Upper lobe of right lung (tissue), 1 donor: ENCODE data around the gene EAF1. TPM values are rescaled to one million over a fixed set of nuclear protein-coding genes. Genes with fewer than 3 reads are reported as not detected.

Experiments
- ATAC-seq: fragments of 200-7000 bp; cut with Tn5 transposase; one replicate; pipeline ENCODE4 v1.9.1; 2020; ENCODE audit warnings: mild to moderate bottlenecking, moderate library complexity
- DNase-seq: peaks from one replicate; pipeline ENCODE4 v3.0.0-alpha.2; 2020
- H3K27ac ChIP-seq: fragments of 200-600 bp; one replicate; pipeline ENCODE4 v1.8.0; 2022
- H3K27me3 ChIP-seq: fragments of 200-600 bp; one replicate; pipeline ENCODE4 v1.8.0; 2022; ENCODE audit warnings: mild to moderate bottlenecking
- H3K36me3 ChIP-seq: fragments of 200-600 bp; one replicate; pipeline ENCODE4 v1.8.0; 2022
- H3K4me1 ChIP-seq: fragments of 200-600 bp; one replicate; pipeline ENCODE4 v1.8.0; 2022
- H3K4me3 ChIP-seq: fragments of 200-600 bp; one replicate; pipeline ENCODE4 v1.8.0; 2022; ENCODE audit warnings: mild to moderate bottlenecking
- H3K9me3 ChIP-seq: fragments of 200-600 bp; one replicate; pipeline ENCODE4 v1.8.0; 2022
- intact Hi-C: fragments of 100-400 bp; cut with DNase I; formaldehyde crosslinking; loops from one replicate; pipeline ENCODE4 v1.11.0; 2022
- total RNA-seq: library from RNA; stranded (reverse); fragmentation: NEBNext Ultra II Directional; extraction: Animal tissue kit (Norgen Biotek cat#: 25700); gene quantifications from one replicate; pipeline ENCODE4 v1.2.1, GENCODE V29; 2021
- TF ChIP-seq, protein P1 (sequence below): fragments of 200-600 bp; IDR thresholded peaks from one replicate; pipeline ENCODE4 v1.8.0; 2022; ENCODE audit warnings: antibody characterized with exemption
- donor health status: DM: no; HTN: yes; CAD: no; lungs with severe emphysema.

EAF1 gene
- total RNA-seq, 1 donor from 2014 or later = 24.6 TPM

DNA sequence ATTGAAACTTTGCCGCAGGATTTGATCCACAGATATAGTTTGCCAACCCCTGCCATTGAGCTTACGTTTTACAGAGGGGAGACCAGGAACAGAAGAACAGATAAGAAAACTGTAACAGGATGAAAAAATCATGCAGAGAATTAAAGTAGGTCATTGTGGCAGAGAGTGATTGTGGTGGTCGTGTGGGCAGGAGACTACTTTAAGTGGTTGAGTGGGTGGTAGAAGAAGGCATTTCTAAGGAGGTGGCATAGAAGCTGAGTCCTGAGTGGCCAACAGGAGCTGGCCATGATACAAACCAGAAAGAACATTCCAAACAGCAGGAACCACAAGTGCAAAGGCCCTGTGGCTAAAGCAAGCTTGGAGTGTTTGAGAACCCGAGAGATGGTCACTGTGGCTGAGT, 59.6 kb downstream of the EAF1 start:
- Histone ChIP-seq H3K9me3 (no peaks in the 10 kb centered on the region), H3K4me1 (no peaks in the 10 kb centered on the region), H3K27me3 (no peaks in the 10 kb centered on the region), H3K4me3 (no peak overlapping the region), H3K27ac (no peak overlapping the region), H3K36me3 (no peaks in the 10 kb centered on the region)
- intact Hi-C loops = no loop called here
- TF ChIP-seq, protein P1, sequence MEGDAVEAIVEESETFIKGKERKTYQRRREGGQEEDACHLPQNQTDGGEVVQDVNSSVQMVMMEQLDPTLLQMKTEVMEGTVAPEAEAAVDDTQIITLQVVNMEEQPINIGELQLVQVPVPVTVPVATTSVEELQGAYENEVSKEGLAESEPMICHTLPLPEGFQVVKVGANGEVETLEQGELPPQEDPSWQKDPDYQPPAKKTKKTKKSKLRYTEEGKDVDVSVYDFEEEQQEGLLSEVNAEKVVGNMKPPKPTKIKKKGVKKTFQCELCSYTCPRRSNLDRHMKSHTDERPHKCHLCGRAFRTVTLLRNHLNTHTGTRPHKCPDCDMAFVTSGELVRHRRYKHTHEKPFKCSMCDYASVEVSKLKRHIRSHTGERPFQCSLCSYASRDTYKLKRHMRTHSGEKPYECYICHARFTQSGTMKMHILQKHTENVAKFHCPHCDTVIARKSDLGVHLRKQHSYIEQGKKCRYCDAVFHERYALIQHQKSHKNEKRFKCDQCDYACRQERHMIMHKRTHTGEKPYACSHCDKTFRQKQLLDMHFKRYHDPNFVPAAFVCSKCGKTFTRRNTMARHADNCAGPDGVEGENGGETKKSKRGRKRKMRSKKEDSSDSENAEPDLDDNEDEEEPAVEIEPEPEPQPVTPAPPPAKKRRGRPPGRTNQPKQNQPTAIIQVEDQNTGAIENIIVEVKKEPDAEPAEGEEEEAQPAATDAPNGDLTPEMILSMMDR = no peak
- ATAC-seq (no peak), DNase-seq (no peak)

DNA sequence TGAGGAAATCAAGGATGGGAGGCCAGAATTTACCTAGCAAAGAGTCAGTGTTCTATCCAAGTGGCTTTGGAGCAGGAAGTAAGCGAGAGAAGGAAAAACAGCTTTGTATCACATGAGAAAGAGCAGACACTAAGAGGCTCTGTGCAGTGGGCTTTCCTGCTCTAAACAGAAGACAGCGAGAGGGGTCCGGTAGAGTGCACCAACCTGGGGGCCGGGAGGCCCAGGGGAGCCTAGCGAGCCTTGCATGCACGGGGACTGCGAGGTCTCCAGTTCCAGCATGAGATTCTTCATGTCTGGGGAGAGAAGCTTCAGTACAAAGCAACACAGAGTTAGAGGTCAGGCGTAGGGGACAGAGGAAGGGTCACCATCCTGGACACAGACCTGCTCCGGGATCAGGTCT, 60.6 kb downstream of the EAF1 start:
- Histone ChIP-seq H3K4me1 (no peaks in the 10 kb centered on the region), H3K27ac (no peak overlapping the region), H3K36me3 (no peaks in the 10 kb centered on the region), H3K4me3 (no peak overlapping the region), H3K9me3 (no peaks in the 10 kb centered on the region), H3K27me3 (no peaks in the 10 kb centered on the region)
- ATAC-seq = no peak
- intact Hi-C loops = no loop called here
- no peak for DNase-seq
- TF ChIP-seq, protein P1 = no peak

DNA sequence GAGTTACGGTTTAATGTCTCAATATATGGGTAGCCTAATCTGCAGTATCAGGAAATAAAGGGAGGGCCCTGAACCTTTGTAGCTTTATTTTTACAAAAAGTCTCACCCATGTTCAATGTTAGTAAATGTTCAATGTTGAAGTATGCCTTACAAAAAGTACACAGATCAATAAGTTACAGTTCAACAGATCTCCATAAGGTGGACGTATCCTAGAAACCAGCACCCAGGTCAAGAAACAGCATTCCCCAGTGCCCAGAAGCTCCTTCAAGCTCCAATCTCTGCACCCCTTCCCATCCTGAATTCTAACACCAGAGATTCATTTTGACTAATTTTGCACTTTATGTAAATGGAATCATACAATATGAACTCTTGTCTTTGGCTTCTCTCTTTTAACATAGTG, 62.8 kb downstream of the EAF1 start:
- H3K9me3 ChIP-seq = no peaks in the 10 kb centered on the region
- TF ChIP-seq, protein P1 = no peak
- intact Hi-C loops = no loop called here
- DNase-seq (no peak), ATAC-seq (no peak)
- no peak overlapping the region for H3K4me3 ChIP-seq
- no peaks in the 10 kb centered on the region for H3K4me1 ChIP-seq
- no peaks in the 10 kb centered on the region for H3K27me3 ChIP-seq
- H3K27ac ChIP-seq = no peak overlapping the region
- no peaks in the 10 kb centered on the region for H3K36me3 ChIP-seq

DNA sequence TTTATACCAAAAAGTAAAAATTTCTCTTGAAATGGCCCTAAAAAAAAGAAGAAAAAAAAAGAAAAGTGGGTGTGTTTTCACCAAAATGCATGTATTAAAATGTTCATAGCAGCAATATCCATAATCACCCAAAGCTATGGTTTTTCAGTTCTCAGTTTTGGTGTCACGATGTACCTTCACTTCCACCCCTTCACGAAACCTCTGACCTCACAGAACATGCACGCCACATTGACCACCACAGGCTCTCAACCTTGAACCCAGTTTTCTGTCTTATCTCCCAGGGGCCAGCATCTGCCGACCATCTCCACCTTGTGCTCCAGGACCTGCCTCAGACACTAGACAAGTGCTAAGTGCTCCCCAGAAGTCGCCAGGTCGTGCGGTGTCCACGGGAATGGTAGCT, 63.7 kb downstream of the EAF1 start:
- H3K27ac ChIP-seq = no peak overlapping the region
- intact Hi-C loops = no loop called here
- H3K9me3 ChIP-seq = no peaks in the 10 kb centered on the region
- no peak for DNase-seq
- H3K4me1 ChIP-seq = no peaks in the 10 kb centered on the region
- H3K36me3 ChIP-seq = no peaks in the 10 kb centered on the region
- TF ChIP-seq, protein P1 = no peak
- ATAC-seq = no peak
- H3K27me3 ChIP-seq = no peaks in the 10 kb centered on the region
- H3K4me3 ChIP-seq = no peak overlapping the region

Other genes with a start within 250 kb of the EAF1 start
- 45.1 TPM for gene CAPN7, start 221.4 kb upstream of the EAF1 start, total RNA-seq
- 110 TPM for gene SH3BP5, start 95.0 kb upstream of the EAF1 start, total RNA-seq
- gene METTL6, start 54 bp upstream of the EAF1 start, total RNA-seq = 14.4 TPM
- 1.1 TPM for gene COLQ, start 94.1 kb downstream of the EAF1 start, total RNA-seq
- gene HACL1, start 174.0 kb downstream of the EAF1 start, total RNA-seq = 15.2 TPM
- 24.6 TPM for gene BTD, start 174.1 kb downstream of the EAF1 start, total RNA-seq